ENCODE results near the gene EXPH5.
"Not testable (repeated sequence)": the region's sequence is repeated elsewhere in the genome, so short reads cannot be mapped to it uniquely, and the experiment has no call there.

Gene EXPH5

GRCh38 chr11:108602818-108603217 is 9.2 kb upstream of the EXPH5 start:
- not testable (repeated sequence) for DNase-seq

GRCh38 chr11:108601150-108601549 is 7.6 kb upstream of the EXPH5 start:
- no peak for DNase-seq

- DNase-seq: no peak
Observed at GRCh38 chr11:108599978-108600377, 6.4 kb upstream of the EXPH5 start.

GRCh38 chr11:108597736-108598355 is 4.3 kb upstream of the EXPH5 start:
- no peak for DNase-seq

GRCh38 chr11:108596701-108597100 is 3.1 kb upstream of the EXPH5 start:
- DNase-seq: no peak

- no peak for DNase-seq
Observed at GRCh38 chr11:108593923-108594434, 411 bp upstream of the EXPH5 start.

GRCh38 chr11:108592591-108593213 is 866 bp downstream of the EXPH5 start:
- peak; percentile 55 to 62 for DNase-seq

- DNase-seq: no peak
Observed at GRCh38 chr11:108591893-108592292, 1.7 kb downstream of the EXPH5 start.

GRCh38 chr11:108589136-108589535 is 4.4 kb downstream of the EXPH5 start:
- DNase-seq: no peak

GRCh38 chr11:108588287-108588686 is 5.3 kb downstream of the EXPH5 start:
- no peak for DNase-seq

GRCh38 chr11:108587109-108587508 is 6.5 kb downstream of the EXPH5 start:
- no peak for DNase-seq

- no peak for DNase-seq
Observed at GRCh38 chr11:108586600-108586999, 7.0 kb downstream of the EXPH5 start.

- DNase-seq: not testable (repeated sequence)
Observed at GRCh38 chr11:108586185-108586584, 7.4 kb downstream of the EXPH5 start.

GRCh38 chr11:108584973-108585372 is 8.6 kb downstream of the EXPH5 start:
- no peak for DNase-seq

- no peak for DNase-seq
Observed at GRCh38 chr11:108580645-108581044, 12.9 kb downstream of the EXPH5 start.

GRCh38 chr11:108580043-108580442 is 13.5 kb downstream of the EXPH5 start:
- no peak for DNase-seq

- no peak for DNase-seq
Observed at GRCh38 chr11:108576523-108576922, 17.0 kb downstream of the EXPH5 start.

GRCh38 chr11:108574675-108575074 is 18.9 kb downstream of the EXPH5 start:
- DNase-seq: no peak

- no peak for DNase-seq
Observed at GRCh38 chr11:108571001-108571400, 22.6 kb downstream of the EXPH5 start.

- no peak for DNase-seq
Observed at GRCh38 chr11:108569896-108570295, 23.7 kb downstream of the EXPH5 start.

GRCh38 chr11:108568195-108568858 is 25.2 kb downstream of the EXPH5 start:
- no peak for DNase-seq

GRCh38 chr11:108565653-108566052 is 27.9 kb downstream of the EXPH5 start:
- DNase-seq: no peak

GRCh38 chr11:108562746-108563581 is 30.6 kb downstream of the EXPH5 start:
- DNase-seq: no peak
